A549 treated with CORT108297 at 1 μM for 4 hours (cell line): ENCODE measurements around the gene ULK2. TPM values are rescaled to one million over a fixed set of nuclear protein-coding genes. Genes with fewer than 3 reads are reported as not detected.

ENCODE experiments used
- total RNA-seq: library from RNA; stranded (reverse); fragments of 200-300 nt; extraction: Qiagen RNA extraction; gene quantifications from 5 replicates; pipeline ENCODE4 v1.2.3, GENCODE V29; 2022

Gene ULK2
- 10.8 to 15.2 TPM (median 13.3 TPM) in 5 replicates for total RNA-seq

GRCh38 chr17:19867329-19868078 is at the start of gene ULK2:
Gene ULK2 (minus strand): TSS chr17:19867936. CDS start chr17:19867417, 519 bp downstream.

GRCh38 chr17:19747829-19748806 is 119.6 kb downstream of the ULK2 start, which contains the start of gene ALDH3A1:
Gene ALDH3A1 (minus strand): TSS chr17:19748298. CDS start chr17:19745129, 3,169 bp downstream.

Other genes with a start within 250 kb of the ULK2 start
- 161 to 182 TPM (median 165 TPM) in 5 replicates for gene ALDH3A2, start 219.2 kb downstream of the ULK2 start, total RNA-seq
- 0.05 to 0.20 TPM (median 0.14 TPM) in 5 replicates for gene SLC47A2, start 151.4 kb downstream of the ULK2 start, total RNA-seq
- gene ALDH3A1, start 119.6 kb downstream of the ULK2 start, total RNA-seq = 738 to 1,121 TPM (median 806 TPM) in 5 replicates
- 18.9 to 24.7 TPM (median 20.7 TPM) in 5 replicates for gene AKAP10, start 109.9 kb upstream of the ULK2 start, total RNA-seq
- 44.3 to 60.0 TPM (median 47.2 TPM) in 5 replicates for gene SPECC1, start 141.4 kb upstream of the ULK2 start, total RNA-seq